PC-3 (cell line): ENCODE results near the gene IRGQ. TPM values are rescaled to one million over a fixed set of nuclear protein-coding genes. Genes with fewer than 3 reads are reported as not detected.

Source experiments
- ATAC-seq: fragments of 200-7000 bp; cut with Tn5 transposase; 2 replicates; pipeline ENCODE4 v1.9.1; 2020; ENCODE audit warnings: mild to moderate bottlenecking, moderate library complexity
- BruUV-seq: library from RNA; stranded (reverse); fragments of 400-500 nt; replicated peaks from 2 replicates; lab custom pipeline; 2021; lab: Mats Ljungman, UMichigan
- CTCF ChIA-PET: fragments of 300-600 bp; sonication (Branson Sonifier 250); formaldehyde crosslinking; loops from one replicate; lab custom pipeline; 2022; ENCODE audit warnings: antibody characterized with exemption; lab: Charles Lee
- POLR2A ChIA-PET: fragments of 300-600 bp; sonication (Branson Sonifier 250); formaldehyde crosslinking; loops from one replicate; lab custom pipeline; 2022; ENCODE audit warnings: antibody characterized with exemption; ENCODE audit not compliant: unreplicated experiment; lab: Charles Lee
- DNase-seq: peaks from one replicate; pipeline ENCODE4 v3.0.0-alpha.2; 2015
- H2AFZ ChIP-seq: fragments of 300-600 bp; sonication (generic); 2 replicates; pipeline ENCODE4 v1.6.0; 2016; ENCODE audit warnings: antibody characterized with exemption, low read length
- H3F3A ChIP-seq: fragments of 300-600 bp; sonication (generic); one replicate; pipeline ENCODE4 v1.6.0; 2017; ENCODE audit warnings: antibody characterized with exemption, low read length, control low read depth, mild to moderate bottlenecking; ENCODE audit not compliant: unreplicated experiment
- H3K27ac ChIP-seq: fragments of 300-600 bp; sonication (generic); 2 replicates; pipeline ENCODE4 v1.5.1; 2016; ENCODE audit warnings: mild to moderate bottlenecking, low read length
- H3K27me3 ChIP-seq: fragments of 300-600 bp; sonication (generic); 2 replicates; pipeline ENCODE4 v1.6.1; 2016; ENCODE audit warnings: low read length, mixed read lengths
- H3K36me3 ChIP-seq: fragments of 300-600 bp; sonication (generic); 2 replicates; pipeline ENCODE4 v1.6.1; 2016; ENCODE audit warnings: low read depth, mixed run types, low read length, mixed read lengths
- H3K4me1 ChIP-seq: fragments of 300-600 bp; sonication (generic); 2 replicates; pipeline ENCODE4 v1.5.1; 2016; ENCODE audit warnings: low read length; ENCODE audit not compliant: insufficient read depth
- H3K4me2 ChIP-seq: fragments of 300-600 bp; sonication (generic); 2 replicates; pipeline ENCODE4 v1.6.0; 2016; ENCODE audit warnings: low read length
- H3K4me3 ChIP-seq: fragments of 300-600 bp; sonication (generic); 2 replicates; pipeline ENCODE4 v1.5.1; 2016; ENCODE audit warnings: mild to moderate bottlenecking, low read length, mixed read lengths
- H3K79me2 ChIP-seq: fragments of 300-600 bp; sonication (generic); 2 replicates; pipeline ENCODE4 v1.6.1; 2017; ENCODE audit warnings: low read length, mixed read lengths
- H3K9ac ChIP-seq: fragments of 300-600 bp; sonication (generic); 2 replicates; pipeline ENCODE4 v1.6.0; 2016; ENCODE audit warnings: mild to moderate bottlenecking, low read length
- H3K9me2 ChIP-seq: fragments of 300-600 bp; sonication (generic); replicated peaks from 2 replicates; pipeline ENCODE4 v1.6.1; 2016; ENCODE audit warnings: mixed run types, low read length, mixed read lengths
- H3K9me3 ChIP-seq: fragments of 300-600 bp; sonication (generic); 2 replicates; pipeline ENCODE4 v1.6.1; 2016; ENCODE audit warnings: low read length, mixed read lengths
- H4K20me1 ChIP-seq: fragments of 300-600 bp; sonication (generic); 2 replicates; pipeline ENCODE4 v1.6.1; 2016; ENCODE audit warnings: low read length, mixed read lengths
- CTCF ChIP-seq: fragments of 300-600 bp; sonication (generic); conservative IDR thresholded peaks from 2 replicates; pipeline ENCODE4 v1.5.1; 2017; ENCODE audit warnings: antibody characterized with exemption, low read depth, mild to moderate bottlenecking, low read length
- EZH2 ChIP-seq: fragments of 300-600 bp; sonication (generic); IDR thresholded peaks from one replicate; pipeline ENCODE4 v1.6.1; 2017; ENCODE audit warnings: antibody characterized with exemption, mild to moderate bottlenecking, low read length; ENCODE audit not compliant: unreplicated experiment
- EZH2phosphoT487 ChIP-seq: fragments of 300-600 bp; sonication (generic); IDR thresholded peaks from 2 replicates; pipeline ENCODE4 v1.6.1; 2018; ENCODE audit warnings: mild to moderate bottlenecking, antibody characterized with exemption, low read length, borderline replicate concordance
- intact Hi-C: fragments of 100-400 bp; cut with micrococcal nuclease; formaldehyde crosslinking; loops from 2 replicates; pipeline ENCODE4 v1.9.0; 2023
- total RNA-seq: library from RNA; depleted of rRNA; stranded (reverse); fragments of >200 nt; gene quantifications from 2 replicates; pipeline ENCODE4 v1.2.3, GENCODE V29; 2014

The IRGQ gene
- total RNA-seq, 1 experiment from 2014 or later = 12.5 TPM

- POLR2A ChIA-PET = no interaction called here
These were observed 47.4 kb upstream of the IRGQ start for GRCh38 chr19:43643326-43643725.

GRCh38 chr19:43642531-43642930, 46.6 kb upstream of the IRGQ start:
- Histone ChIP-seq H3K27ac (no peak overlapping the region), H3K4me1 (no peaks in the 10 kb centered on the region; the same call in 1 of the 2 replicates), H3K9ac (no peak overlapping the region), H3F3A (peaks cover 5% of the 10 kb centered on the region), H3K4me2 (no peak overlapping the region), H4K20me1 (no peaks in the 10 kb centered on the region), H3K79me2 (no peaks in the 10 kb centered on the region), H3K9me2 (no peaks in the 10 kb centered on the region), H2AFZ (no peak overlapping the region), H3K36me3 (no peaks in the 10 kb centered on the region), H3K9me3 (no peaks in the 10 kb centered on the region), H3K27me3 (no peaks in the 10 kb centered on the region), H3K4me3 (no peak overlapping the region)
- no peak for TF ChIP-seq CTCF
- no peak for TF ChIP-seq EZH2phosphoT487
- no peak for TF ChIP-seq EZH2
- no TSS peak for BruUV-seq
- DNase-seq = no peak
- ChIA-PET CTCF (no interaction called here), POLR2A (no interaction called here)
- ATAC-seq = no peak
- intact Hi-C loops = no loop called here

More at GRCh38 chr19:43643326-43643725, 47.4 kb upstream of the IRGQ start:
- Histone ChIP-seq H4K20me1 (no peaks in the 10 kb centered on the region), H3K4me1 (no peaks in the 10 kb centered on the region; the same call in 1 of the 2 replicates), H3K27me3 (no peaks in the 10 kb centered on the region), H3K4me3 (no peak overlapping the region), H3F3A (peaks cover 5% of the 10 kb centered on the region), H3K27ac (no peak overlapping the region), H3K79me2 (no peaks in the 10 kb centered on the region), H3K36me3 (no peaks in the 10 kb centered on the region), H2AFZ (no peak overlapping the region), H3K9ac (no peak overlapping the region), H3K4me2 (no peak overlapping the region), H3K9me2 (no peaks in the 10 kb centered on the region), H3K9me3 (no peaks in the 10 kb centered on the region)
- TF ChIP-seq EZH2phosphoT487 (no peak), CTCF (no peak), EZH2 (no peak)
- intact Hi-C loops = no loop called here
- ATAC-seq = peak; percentile 19; the same call in 1 of the 2 replicates
- no peak for DNase-seq
- CTCF ChIA-PET = no interaction called here
- no TSS peak for BruUV-seq

GRCh38 chr19:43641333-43641732, 45.4 kb upstream of the IRGQ start:
- H3K27me3 ChIP-seq = no peaks in the 10 kb centered on the region
- no peak overlapping the region for H3K27ac ChIP-seq
- H3K36me3 ChIP-seq = no peaks in the 10 kb centered on the region
- no peak overlapping the region for H3K9ac ChIP-seq
- DNase-seq (no peak), ATAC-seq (no peak)
- H4K20me1 ChIP-seq = no peaks in the 10 kb centered on the region
- CTCF ChIA-PET = interaction anchor here (0.6 kb wide), 1 partner anchor 27 kb away, joined by 3 read pairs; no protein-coding TSS in a partner anchor
- no peak overlapping the region for H3K4me2 ChIP-seq
- no TSS peak for BruUV-seq
- POLR2A ChIA-PET = no interaction called here
- no peaks in the 10 kb centered on the region for H3K79me2 ChIP-seq
- no peak overlapping the region for H2AFZ ChIP-seq
- TF ChIP-seq CTCF = no peak
- TF ChIP-seq EZH2 = no peak
- no peak for TF ChIP-seq EZH2phosphoT487
- H3K4me1 ChIP-seq = no peaks in the 10 kb centered on the region; the same call in 1 of the 2 replicates
- no peaks in the 10 kb centered on the region for H3K9me3 ChIP-seq
- H3K9me2 ChIP-seq = no peaks in the 10 kb centered on the region
- no peak overlapping the region for H3K4me3 ChIP-seq
- intact Hi-C loops = no loop called here
- no peaks in the 10 kb centered on the region for H3F3A ChIP-seq
